Upper lobe of left lung (tissue), 4 donors: ENCODE data around the gene TLK1.

ENCODE experiments used
- CTCF ChIP-seq, 6 experiments: fragments of 450-650 bp in 4 of 6; fragments of 200-600 bp in 2 of 6; sonication (generic) in 2 of 6; IDR thresholded peaks; one replicate each; pipeline ENCODE4 v1.5.1; 2016 to 2019; ENCODE audit warnings: antibody characterized with exemption in 6 of 6
- POLR2A ChIP-seq, 4 donors: fragments of 450-650 bp; IDR thresholded peaks; one replicate each; pipeline ENCODE4 v1.5.1; 2016 to 2017; ENCODE audit warnings: antibody characterized with exemption in 4 of 4, mild to moderate bottlenecking in 2 of 4
- POLR2AphosphoS5 ChIP-seq, 2 donors: sonication (generic); formaldehyde crosslinking; IDR thresholded peaks; one replicate each; pipeline ENCODE4 v1.5.1; 2017; ENCODE audit warnings: antibody characterized with exemption in 2 of 2

GRCh38 chr2:171200469-171200868, 39.8 kb upstream of the TLK1 start:
- TF ChIP-seq POLR2A (IDR thresholded peaks at IDR 0.05) (no peak), POLR2AphosphoS5 (IDR thresholded peaks at IDR 0.05) (no peak), CTCF (IDR thresholded peaks at IDR 0.05) (no peak)
